Measurements from ENCODE around the gene OCA2. TPM values are rescaled to one million over a fixed set of nuclear protein-coding genes. Genes with fewer than 3 reads are reported as not detected.

OCA2 gene
- total RNA-seq, 1 experiment from 2014 or later = 0.13 TPM

- intact Hi-C loops (cut with micrococcal nuclease; ENCODE audit: unreplicated experiment) (no loop called here), in situ Hi-C loops (cut with HindIII; ENCODE audit: low pct_unique_long_range_greater_than_20kb, low sequenced_read_pairs) (no loop called here)
- Histone ChIP-seq H3K36me3 (ENCODE audit: control insufficient read depth, insufficient read depth, low read length) (peaks cover 16% of the 10 kb centered on the region), H3K4me3 (ENCODE audit: low read depth in 2 of 2, low read length in 2 of 2) (no peak overlapping the region), H3K4me1 (ENCODE audit: control insufficient read depth, insufficient read depth, low read length) (no peaks in the 10 kb centered on the region), H3K27ac (ENCODE audit: low read length) (no peak overlapping the region), H3K27me3 (ENCODE audit: control insufficient read depth, insufficient read depth, low read length) (no peaks in the 10 kb centered on the region), H3K9me3 (ENCODE audit: control insufficient read depth, insufficient read depth, low read depth, low read length) (no peaks in the 10 kb centered on the region)
- ChIA-PET CTCF (no interaction called here), POLR2A (no interaction called here)
- no TSS peak for BruUV-seq (replicated peaks)
- TF ChIP-seq TCF7L2 (IDR thresholded peaks at IDR 0.05; ENCODE audit: low read depth, low read length) (no peak), SIN3A (IDR thresholded peaks at IDR 0.05; ENCODE audit: borderline replicate concordance, insufficient read depth, low read depth, low read length) (no peak), CTCF (IDR thresholded peaks at IDR 0.05) (no peak), POLR2AphosphoS5 (IDR thresholded peaks at IDR 0.05; ENCODE audit: low read depth, low read length) (no peak)
- TF ChIP-seq, protein P1, sequence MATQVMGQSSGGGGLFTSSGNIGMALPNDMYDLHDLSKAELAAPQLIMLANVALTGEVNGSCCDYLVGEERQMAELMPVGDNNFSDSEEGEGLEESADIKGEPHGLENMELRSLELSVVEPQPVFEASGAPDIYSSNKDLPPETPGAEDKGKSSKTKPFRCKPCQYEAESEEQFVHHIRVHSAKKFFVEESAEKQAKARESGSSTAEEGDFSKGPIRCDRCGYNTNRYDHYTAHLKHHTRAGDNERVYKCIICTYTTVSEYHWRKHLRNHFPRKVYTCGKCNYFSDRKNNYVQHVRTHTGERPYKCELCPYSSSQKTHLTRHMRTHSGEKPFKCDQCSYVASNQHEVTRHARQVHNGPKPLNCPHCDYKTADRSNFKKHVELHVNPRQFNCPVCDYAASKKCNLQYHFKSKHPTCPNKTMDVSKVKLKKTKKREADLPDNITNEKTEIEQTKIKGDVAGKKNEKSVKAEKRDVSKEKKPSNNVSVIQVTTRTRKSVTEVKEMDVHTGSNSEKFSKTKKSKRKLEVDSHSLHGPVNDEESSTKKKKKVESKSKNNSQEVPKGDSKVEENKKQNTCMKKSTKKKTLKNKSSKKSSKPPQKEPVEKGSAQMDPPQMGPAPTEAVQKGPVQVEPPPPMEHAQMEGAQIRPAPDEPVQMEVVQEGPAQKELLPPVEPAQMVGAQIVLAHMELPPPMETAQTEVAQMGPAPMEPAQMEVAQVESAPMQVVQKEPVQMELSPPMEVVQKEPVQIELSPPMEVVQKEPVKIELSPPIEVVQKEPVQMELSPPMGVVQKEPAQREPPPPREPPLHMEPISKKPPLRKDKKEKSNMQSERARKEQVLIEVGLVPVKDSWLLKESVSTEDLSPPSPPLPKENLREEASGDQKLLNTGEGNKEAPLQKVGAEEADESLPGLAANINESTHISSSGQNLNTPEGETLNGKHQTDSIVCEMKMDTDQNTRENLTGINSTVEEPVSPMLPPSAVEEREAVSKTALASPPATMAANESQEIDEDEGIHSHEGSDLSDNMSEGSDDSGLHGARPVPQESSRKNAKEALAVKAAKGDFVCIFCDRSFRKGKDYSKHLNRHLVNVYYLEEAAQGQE (IDR thresholded peaks at IDR 0.05; ENCODE audit: insufficient read depth in 1 of 2, low read depth in 2 of 2, low read length in 1 of 2) = no peak
- no peak for DNase-seq (ENCODE audit: low read depth, low spot score)
- ATAC-seq = no peak
Measured at GRCh38 chr15:28117432-28117990, 18.4 kb upstream of the OCA2 start.

- BruUV-seq (replicated peaks) = no TSS peak
- DNase-seq (ENCODE audit: low read depth, low spot score) (no peak), ATAC-seq (no peak)
- POLR2A ChIA-PET = no interaction called here
- no peak overlapping the region for H3K27ac ChIP-seq (ENCODE audit: low read length)
- no peaks in the 10 kb centered on the region for H3K4me1 ChIP-seq (ENCODE audit: control insufficient read depth, insufficient read depth, low read length)
- H3K36me3 ChIP-seq (ENCODE audit: control insufficient read depth, insufficient read depth, low read length) = peaks cover 16% of the 10 kb centered on the region
- TF ChIP-seq POLR2AphosphoS5 (IDR thresholded peaks at IDR 0.05; ENCODE audit: low read depth, low read length) (no peak), TCF7L2 (IDR thresholded peaks at IDR 0.05; ENCODE audit: low read depth, low read length) (no peak), CTCF (IDR thresholded peaks at IDR 0.05) (no peak), SIN3A (IDR thresholded peaks at IDR 0.05; ENCODE audit: borderline replicate concordance, insufficient read depth, low read depth, low read length) (no peak)
- TF ChIP-seq, protein P1 (IDR thresholded peaks at IDR 0.05; ENCODE audit: insufficient read depth in 1 of 2, low read depth in 2 of 2, low read length in 1 of 2) = no peak
- intact Hi-C loops (cut with micrococcal nuclease; ENCODE audit: unreplicated experiment) = no loop called here
- CTCF ChIA-PET = interaction anchor here (0.7 kb wide), 1 partner anchor 1226 kb away, joined by 3 read pairs; no protein-coding TSS in a partner anchor
- H3K9me3 ChIP-seq (ENCODE audit: control insufficient read depth, insufficient read depth, low read depth, low read length) = no peaks in the 10 kb centered on the region
- H3K27me3 ChIP-seq (ENCODE audit: control insufficient read depth, insufficient read depth, low read length) = no peaks in the 10 kb centered on the region
- no peak overlapping the region for H3K4me3 ChIP-seq (ENCODE audit: low read depth in 2 of 2, low read length in 2 of 2)
- in situ Hi-C loops (cut with HindIII; ENCODE audit: low pct_unique_long_range_greater_than_20kb, low sequenced_read_pairs) = no loop called here
Measured at GRCh38 chr15:28116521-28117431, 17.7 kb upstream of the OCA2 start.

Measured in Panc1 (cell line).